HCT116 (cell line): ENCODE measurements around the gene RHBDF2. TPM values are rescaled to one million over a fixed set of nuclear protein-coding genes. Genes with fewer than 3 reads are reported as not detected.

ENCODE experiments used
- ATAC-seq: fragments of 200-7000 bp; cut with Tn5 transposase; 2 replicates; pipeline ENCODE4 v1.9.1; 2020; ENCODE audit warnings: mild to moderate bottlenecking, moderate library complexity
- BruUV-seq: library from RNA; stranded (reverse); fragments of 400-500 nt; replicated peaks from 2 replicates; lab custom pipeline; 2021; lab: Mats Ljungman, UMichigan
- CTCF ChIA-PET: fragments of 300-600 bp; sonication (Branson Sonifier 250); formaldehyde crosslinking; loops from one replicate; lab custom pipeline; 2021; ENCODE audit warnings: antibody characterized with exemption; lab: Charles Lee
- POLR2A ChIA-PET: fragments of 300-600, 350-600 bp; sonication (Branson Sonifier 250); formaldehyde crosslinking; loops from one replicate; lab custom pipeline; 2021; ENCODE audit warnings: antibody characterized with exemption; lab: Charles Lee
- RAD21 ChIA-PET, 2 experiments: fragments of 300-600 bp; sonication (Branson Sonifier 250); formaldehyde crosslinking; loops; one replicate each; lab custom pipeline; 2023; ENCODE audit warnings: low total read pairs in 2 of 2; ENCODE audit not compliant: uncharacterized antibody in 2 of 2, unreplicated experiment in 2 of 2, low non-redundant PET in 1 of 2; lab: Charles Lee
- DNase-seq: peaks from one replicate; pipeline ENCODE4 v3.0.0-alpha.2; 2010; ENCODE audit warnings: low read depth, low spot score
- H2AFZ ChIP-seq: fragments of 200-600 bp; shearing (Covaris generic), sonication (generic); 2 replicates; pipeline ENCODE4 v1.6.1; 2017; ENCODE audit warnings: low read depth, mixed run types, mixed read lengths, antibody characterized with exemption, low read length; ENCODE audit not compliant: poor library complexity, severe bottlenecking
- H3K27ac ChIP-seq: 2 replicates; pipeline ENCODE4 v1.5.1; 2012; ENCODE audit warnings: low read depth, low read length
- H3K27me3 ChIP-seq: fragments of 200-600 bp; sonication (generic); 2 replicates; pipeline ENCODE4 v1.6.1; 2016; ENCODE audit warnings: mixed run types, low read length, mixed read lengths; ENCODE audit not compliant: insufficient read depth
- H3K36me3 ChIP-seq, 2 experiments: fragments of 200-500 bp in 1 of 2; fragments of 200-600 bp in 1 of 2; sonication (Bioruptor generic) in 1 of 2; sonication (generic) in 1 of 2; 2 replicates each; pipeline versions ENCODE4 v1.5.1 to v1.6.1; 2014 to 2016; ENCODE audit warnings: low read length in 2 of 2, inconsistent platforms in 1 of 2, mixed read lengths in 1 of 2, mixed run types in 1 of 2; ENCODE audit not compliant: insufficient read depth in 2 of 2, control insufficient read depth in 1 of 2
- H3K4me1 ChIP-seq, 2 experiments: fragments of 200-600 bp in 1 of 2; sonication (generic) in 1 of 2; 2 replicates each; pipeline versions ENCODE4 v1.5.1 to v1.6.1; 2012 to 2017; ENCODE audit warnings: low read length in 2 of 2, inconsistent platforms in 1 of 2, mild to moderate bottlenecking in 1 of 2, mixed read lengths in 1 of 2, mixed run types in 1 of 2, moderate library complexity in 1 of 2; ENCODE audit not compliant: insufficient read depth in 2 of 2, control insufficient read depth in 1 of 2
- H3K4me2 ChIP-seq: fragments of 200-600 bp; sonication (generic); 2 replicates; pipeline ENCODE4 v1.6.1; 2017; ENCODE audit warnings: mixed run types, low read length, mixed read lengths
- H3K4me3 ChIP-seq, 2 experiments: fragments of 200-600 bp in 1 of 2; sonication (generic) in 1 of 2; replicated peaks in 1 of 2; 2 replicates each; pipeline ENCODE4 v1.5.1; 2011 to 2016; ENCODE audit warnings: low read length in 2 of 2, control low read depth in 1 of 2, low read depth in 1 of 2, mild to moderate bottlenecking in 1 of 2, mixed read lengths in 1 of 2, mixed run types in 1 of 2
- H3K79me2 ChIP-seq: fragments of 200-600 bp; sonication (generic); 2 replicates; pipeline ENCODE4 v1.6.1; 2017; ENCODE audit warnings: mild to moderate bottlenecking, mixed run types, low read length, moderate library complexity, mixed read lengths; ENCODE audit not compliant: insufficient read depth
- H3K9ac ChIP-seq: fragments of 200-600 bp; sonication (generic); 2 replicates; pipeline ENCODE4 v1.6.1; 2016; ENCODE audit warnings: low read length, mixed read lengths
- H3K9me2 ChIP-seq: fragments of 200-600 bp; sonication (generic), shearing (Covaris generic); 2 replicates; pipeline ENCODE4 v1.6.1; 2017; ENCODE audit warnings: mixed run types, mild to moderate bottlenecking, moderate library complexity; ENCODE audit not compliant: insufficient read depth
- H3K9me3 ChIP-seq, 2 experiments: fragments of 200-500 bp in 1 of 2; fragments of 200-600 bp in 1 of 2; sonication (Bioruptor generic) in 1 of 2; sonication (generic) in 1 of 2; 2 replicates each; pipeline ENCODE4 v1.6.1; 2014 to 2017; ENCODE audit warnings: low read length in 2 of 2, mixed read lengths in 2 of 2, inconsistent platforms in 1 of 2, low read depth in 1 of 2, mild to moderate bottlenecking in 1 of 2, mixed run types in 1 of 2, moderate library complexity in 1 of 2; ENCODE audit not compliant: control insufficient read depth in 1 of 2, insufficient read depth in 1 of 2
- H4K20me1 ChIP-seq: fragments of 200-600 bp; sonication (generic), shearing (Covaris generic); 2 replicates; pipeline ENCODE4 v1.6.1; 2017; ENCODE audit warnings: mixed run types, mild to moderate bottlenecking, moderate library complexity; ENCODE audit not compliant: insufficient read depth
- ATF3 ChIP-seq: IDR thresholded peaks from 2 replicates; pipeline ENCODE4 v1.6.1; 2012
- CTCF ChIP-seq, 3 experiments: fragments of 200-600 bp in 1 of 3; sonication (generic) in 1 of 3; IDR thresholded peaks in 2 of 3; conservative IDR thresholded peaks in 1 of 3; 2 replicates each; pipeline ENCODE4 v1.5.1; 2012 to 2017; ENCODE audit warnings: low read depth in 2 of 3, low read length in 2 of 3, antibody characterized with exemption in 1 of 3, borderline replicate concordance in 1 of 3, control low read depth in 1 of 3, mild to moderate bottlenecking in 1 of 3, mixed read lengths in 1 of 3, mixed run types in 1 of 3, moderate library complexity in 1 of 3; ENCODE audit not compliant: insufficient read depth in 1 of 3
- EGR1 ChIP-seq: IDR thresholded peaks from 2 replicates; pipeline ENCODE4 v1.6.1; 2012; ENCODE audit warnings: low read depth
- EZH2 ChIP-seq: fragments of 200-600 bp; sonication (generic); IDR thresholded peaks from 2 replicates; pipeline ENCODE4 v1.6.1; 2017; ENCODE audit warnings: antibody characterized with exemption, mixed run types
- JUND ChIP-seq: IDR thresholded peaks from 2 replicates; pipeline ENCODE4 v1.6.1; 2012
- MAX ChIP-seq: IDR thresholded peaks from 2 replicates; pipeline ENCODE4 v1.6.1; 2012
- RAD21 ChIP-seq: IDR thresholded peaks from 2 replicates; pipeline ENCODE4 v1.6.1; 2012; ENCODE audit warnings: low read depth, mild to moderate bottlenecking
- SP1 ChIP-seq: IDR thresholded peaks from 2 replicates; pipeline ENCODE4 v1.6.1; 2012; ENCODE audit warnings: low read depth
- SRF ChIP-seq: IDR thresholded peaks from 2 replicates; pipeline ENCODE4 v1.6.1; 2012; ENCODE audit warnings: low read depth
- TCF7L2 ChIP-seq: IDR thresholded peaks from 2 replicates; pipeline ENCODE4 v1.7.0; 2011; ENCODE audit warnings: borderline replicate concordance, inconsistent platforms; ENCODE audit not compliant: insufficient read depth, insufficient read length; ENCODE audit errors: extremely low read depth
- ZBTB33 ChIP-seq: IDR thresholded peaks from 2 replicates; pipeline ENCODE4 v1.6.1; 2011; ENCODE audit warnings: mild to moderate bottlenecking, low read length, moderate library complexity; ENCODE audit not compliant: insufficient replicate concordance; ENCODE audit errors: extremely low read depth
- ZNF274 ChIP-seq: fragments of 200-500 bp; sonication (Bioruptor generic); IDR thresholded peaks from 2 replicates; pipeline ENCODE4 v1.6.1; 2014; ENCODE audit warnings: mild to moderate bottlenecking, low read depth, low read length, inconsistent platforms
- intact Hi-C: fragments of 100-400 bp; cut with micrococcal nuclease; formaldehyde crosslinking; loops from 2 replicates; pipeline ENCODE4 v1.10.0; 2022
- total RNA-seq: library from RNA; stranded (reverse); gene quantifications from one replicate; pipeline ENCODE4 v1.2.1, GENCODE V29; 2021; ENCODE audit not compliant: unreplicated experiment

RHBDF2 gene
- total RNA-seq, 1 experiment from 2014 or later = 61.1 TPM

GRCh38 chr17:76428511-76428910 lies 72.7 kb downstream of the RHBDF2 start:
- Histone ChIP-seq H3K9me3 (no peaks in the 10 kb centered on the region), H3K27me3 (no peaks in the 10 kb centered on the region), H3K27ac (no peak overlapping the region), H3K4me1 (no peaks in the 10 kb centered on the region), H3K4me2 (no peak overlapping the region)
- ATAC-seq = no peak
- DNase-seq = no peak
- no peak for TF ChIP-seq ZBTB33
- no peak for TF ChIP-seq EZH2
- no peak for TF ChIP-seq ZNF274
- no peak for TF ChIP-seq MAX
- TF ChIP-seq SRF = no peak
- no peak for TF ChIP-seq RAD21
- TF ChIP-seq SP1 = no peak
- TF ChIP-seq ATF3 = no peak
- TF ChIP-seq CTCF (IDR thresholded peaks at IDR 0.05 in 2 of 3, conservative IDR thresholded peaks at IDR 0.05 in 1 of 3; ENCODE audit: borderline replicate concordance in 1 of 3, insufficient read depth in 1 of 3, low read depth in 2 of 3, low read length in 2 of 3) = no peak
- TF ChIP-seq EGR1 = no peak
- no peak for TF ChIP-seq JUND
- TF ChIP-seq TCF7L2 = no peak
- TF ChIP-seq, all 23 proteins: peak for 0
- intact Hi-C loops = no loop called here
- RAD21 ChIA-PET = no interaction called here
- Histone ChIP-seq H3K79me2 (peaks cover 89% of the 10 kb centered on the region), H3K36me3 (no peaks in the 10 kb centered on the region), H3K9me2 (no peaks in the 10 kb centered on the region), H3K4me3 (no peak overlapping the region), H3K9ac (no peak overlapping the region), H4K20me1 (peaks cover 19% of the 10 kb centered on the region; the same call in 1 of the 2 replicates), H2AFZ (no peak overlapping the region)
- CTCF ChIA-PET = interaction anchor here (1.7 kb wide), 1 partner anchor 78 kb away, joined by 3 read pairs; no protein-coding TSS in a partner anchor
- no TSS peak for BruUV-seq
- POLR2A ChIA-PET = no interaction called here
